NT2/D1 (cell line): Measurements from ENCODE around the gene GPM6B.

Source experiments
- DNase-seq: peaks from one replicate; pipeline ENCODE4 v3.0.0-alpha.2; 2011; ENCODE audit warnings: low read depth, low spot score
- H3K27me3 ChIP-seq: 2 replicates; pipeline ENCODE4 v1.6.0; 2011; ENCODE audit warnings: mild to moderate bottlenecking; ENCODE audit not compliant: insufficient read length, insufficient read depth
- H3K36me3 ChIP-seq: 2 replicates; pipeline ENCODE4 v1.6.1; 2011; ENCODE audit warnings: mild to moderate bottlenecking, low read length, mixed read lengths; ENCODE audit not compliant: insufficient read depth, insufficient read length
- H3K4me1 ChIP-seq: 2 replicates; pipeline ENCODE4 v1.5.1; 2011; ENCODE audit not compliant: insufficient read depth, insufficient read length
- H3K4me3 ChIP-seq: 2 replicates; pipeline ENCODE4 v1.5.1; 2011; ENCODE audit warnings: low read depth; ENCODE audit not compliant: insufficient read length
- H3K9ac ChIP-seq: 2 replicates; pipeline ENCODE4 v1.6.0; 2011; ENCODE audit warnings: low read depth; ENCODE audit not compliant: insufficient read length
- H3K9me3 ChIP-seq: 2 replicates; pipeline ENCODE4 v1.5.1; 2011; ENCODE audit warnings: mild to moderate bottlenecking, low read length; ENCODE audit not compliant: insufficient read depth
- SUZ12 ChIP-seq: IDR thresholded peaks from 2 replicates; pipeline ENCODE4 v1.6.1; 2011; ENCODE audit not compliant: insufficient read length, insufficient read depth; ENCODE audit errors: extremely low read depth
- YY1 ChIP-seq: IDR thresholded peaks from 2 replicates; pipeline ENCODE4 v1.6.1; 2011; ENCODE audit not compliant: insufficient read length, insufficient read depth
- ZNF274 ChIP-seq: IDR thresholded peaks from 2 replicates; pipeline ENCODE4 v1.6.1; 2011; ENCODE audit warnings: mild to moderate bottlenecking, low read depth, low read length

Gene GPM6B

DNA sequence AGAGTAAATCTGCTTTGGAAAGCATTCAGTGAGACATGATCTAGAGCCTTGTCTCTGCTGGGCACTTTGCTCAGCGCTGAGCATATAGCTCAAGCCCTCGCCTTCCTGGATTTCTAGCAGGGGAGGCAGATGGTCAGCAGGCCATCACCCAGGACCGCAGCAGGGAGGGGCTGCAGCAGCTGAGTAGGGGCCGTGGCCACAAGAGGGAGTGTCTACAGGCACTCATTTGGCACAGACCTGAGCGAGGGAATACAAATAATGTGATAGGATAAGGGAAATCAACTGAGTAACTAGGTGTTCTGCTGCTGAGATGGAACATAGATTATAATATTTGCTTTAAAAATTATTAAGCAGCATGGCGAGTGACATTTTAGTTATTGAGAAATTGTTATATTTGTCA lies 52.1 kb downstream of the GPM6B start:
- Histone ChIP-seq H3K36me3 (peaks cover 79% of the 10 kb centered on the region), H3K27me3 (no peaks in the 10 kb centered on the region), H3K9me3 (no peaks in the 10 kb centered on the region), H3K4me3 (no peak overlapping the region), H3K4me1 (peaks cover 4% of the 10 kb centered on the region), H3K9ac (no peak overlapping the region)
- DNase-seq = no peak
- no peak for TF ChIP-seq YY1
- TF ChIP-seq SUZ12 = no peak
- TF ChIP-seq ZNF274 = no peak

DNA sequence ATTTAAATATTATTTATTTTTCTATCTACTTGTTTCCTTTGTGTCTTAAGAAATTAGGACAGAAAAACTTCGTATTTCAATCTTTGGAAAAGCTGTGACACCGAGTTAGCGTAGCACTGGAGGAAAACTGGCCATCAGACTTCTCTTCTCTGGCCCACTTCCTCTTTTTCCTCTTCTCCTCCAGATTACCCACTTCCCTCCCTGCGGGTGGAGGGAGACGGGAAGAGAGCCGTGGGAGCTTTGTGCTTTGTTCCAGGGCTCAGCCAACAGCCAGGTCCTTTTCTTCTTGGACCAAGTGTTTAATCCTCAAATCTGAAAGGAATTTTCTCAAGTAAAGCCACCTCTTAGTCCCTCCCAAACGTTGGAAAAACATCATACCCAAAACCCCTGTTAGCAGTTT lies 52.6 kb downstream of the GPM6B start:
- Histone ChIP-seq H3K36me3 (peaks cover 78% of the 10 kb centered on the region), H3K9me3 (no peaks in the 10 kb centered on the region), H3K4me1 (peaks cover 4% of the 10 kb centered on the region), H3K9ac (no peak overlapping the region), H3K27me3 (no peaks in the 10 kb centered on the region), H3K4me3 (no peak overlapping the region)
- no peak for TF ChIP-seq ZNF274
- no peak for DNase-seq

DNA sequence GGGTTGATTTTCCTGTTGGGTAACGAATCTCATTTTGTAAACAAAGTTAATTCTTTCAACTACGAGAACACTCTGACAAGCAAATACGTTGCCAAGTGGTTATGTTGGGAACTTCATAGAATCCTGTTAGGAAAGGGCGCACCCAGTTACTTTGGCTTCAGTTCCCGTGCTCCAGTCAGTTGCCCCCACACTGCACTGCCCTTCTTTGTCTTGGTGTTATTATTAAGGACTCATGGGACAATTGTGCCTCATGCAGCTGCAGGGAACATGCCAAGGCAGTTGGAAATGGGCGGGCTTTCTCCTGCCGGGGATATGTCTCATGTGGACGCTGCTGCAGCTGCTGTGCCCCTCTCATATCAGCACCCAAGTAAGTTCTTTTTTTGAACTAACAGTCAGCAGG lies 53.4 kb downstream of the GPM6B start:
- Histone ChIP-seq H3K36me3 (peaks cover 78% of the 10 kb centered on the region), H3K4me3 (no peak overlapping the region), H3K9ac (no peak overlapping the region), H3K9me3 (no peaks in the 10 kb centered on the region), H3K4me1 (peaks cover 4% of the 10 kb centered on the region), H3K27me3 (no peaks in the 10 kb centered on the region)
- TF ChIP-seq YY1 (no peak), ZNF274 (no peak), SUZ12 (no peak)
- no peak for DNase-seq

DNA sequence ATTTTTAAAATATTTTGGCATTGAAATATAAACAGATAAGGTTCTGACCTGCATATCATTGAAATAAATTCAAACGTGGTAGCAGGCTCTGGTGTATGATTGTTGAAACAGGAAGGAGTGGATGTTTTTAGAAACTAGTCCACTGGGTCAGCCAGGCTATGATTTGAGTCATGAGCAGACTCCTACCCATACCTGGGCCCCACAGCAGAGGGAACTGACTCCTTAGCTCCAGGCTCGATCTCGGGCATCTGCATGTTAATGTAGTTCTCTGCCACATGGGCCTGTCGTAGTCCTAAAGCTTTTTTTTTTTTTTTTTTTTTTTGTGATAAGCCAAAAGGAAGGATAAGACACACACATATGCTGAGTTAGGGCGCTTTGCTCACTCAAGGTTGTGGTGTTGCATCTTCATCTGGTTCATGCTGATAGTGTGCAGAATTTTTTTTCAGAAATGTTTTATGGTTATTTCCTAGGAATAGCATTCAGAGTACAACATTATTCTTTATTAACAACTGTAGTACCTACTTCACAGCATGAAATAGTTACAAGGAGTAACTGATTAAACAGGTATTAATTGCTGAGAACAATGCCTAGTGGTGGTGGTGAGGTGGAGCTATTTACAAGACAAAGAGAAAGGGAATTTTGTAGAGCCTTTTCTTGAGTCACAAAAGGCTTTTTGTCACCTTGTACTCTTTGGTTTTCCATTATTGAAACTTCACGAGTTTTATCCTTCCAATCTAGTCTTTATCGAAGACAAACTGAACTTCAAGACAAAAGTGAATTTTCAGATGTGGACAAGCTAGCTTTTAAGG lies 55.1 kb downstream of the GPM6B start:
- H3K36me3 ChIP-seq = peaks cover 79% of the 10 kb centered on the region
- DNase-seq = no peak
- no peak overlapping the region for H3K4me3 ChIP-seq
- H3K9ac ChIP-seq = no peak overlapping the region
- H3K9me3 ChIP-seq = no peaks in the 10 kb centered on the region
- H3K27me3 ChIP-seq = no peaks in the 10 kb centered on the region
- H3K4me1 ChIP-seq = peaks cover 4% of the 10 kb centered on the region
- no peak for TF ChIP-seq ZNF274
- TF ChIP-seq SUZ12 = no peak
- TF ChIP-seq YY1 = no peak

DNA sequence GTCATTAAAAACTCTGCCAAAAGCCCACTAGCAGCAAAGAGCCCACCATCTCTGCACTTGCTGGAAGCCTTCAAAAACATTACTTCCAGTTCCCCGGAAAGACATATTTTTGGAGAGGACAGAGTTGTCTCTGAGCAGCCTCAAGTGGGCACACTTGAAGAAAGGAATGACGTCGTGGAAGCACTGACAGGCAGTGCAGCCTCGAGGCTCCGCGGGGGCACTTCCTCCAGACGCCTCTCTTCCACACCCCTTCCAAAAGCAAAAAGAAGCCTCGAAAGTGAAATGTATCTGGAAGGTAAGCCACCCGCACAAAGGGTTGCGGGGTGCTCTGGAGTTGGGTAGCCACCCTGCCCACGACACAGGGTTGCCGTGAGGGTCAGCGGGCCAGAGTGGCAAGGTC lies 56.5 kb downstream of the GPM6B start:
- Histone ChIP-seq H3K27me3 (no peaks in the 10 kb centered on the region), H3K36me3 (peaks cover 72% of the 10 kb centered on the region), H3K4me1 (peaks cover 4% of the 10 kb centered on the region), H3K9me3 (no peaks in the 10 kb centered on the region), H3K4me3 (no peak overlapping the region), H3K9ac (no peak overlapping the region)
- TF ChIP-seq ZNF274 = no peak
- TF ChIP-seq YY1 = no peak
- DNase-seq = no peak

DNA sequence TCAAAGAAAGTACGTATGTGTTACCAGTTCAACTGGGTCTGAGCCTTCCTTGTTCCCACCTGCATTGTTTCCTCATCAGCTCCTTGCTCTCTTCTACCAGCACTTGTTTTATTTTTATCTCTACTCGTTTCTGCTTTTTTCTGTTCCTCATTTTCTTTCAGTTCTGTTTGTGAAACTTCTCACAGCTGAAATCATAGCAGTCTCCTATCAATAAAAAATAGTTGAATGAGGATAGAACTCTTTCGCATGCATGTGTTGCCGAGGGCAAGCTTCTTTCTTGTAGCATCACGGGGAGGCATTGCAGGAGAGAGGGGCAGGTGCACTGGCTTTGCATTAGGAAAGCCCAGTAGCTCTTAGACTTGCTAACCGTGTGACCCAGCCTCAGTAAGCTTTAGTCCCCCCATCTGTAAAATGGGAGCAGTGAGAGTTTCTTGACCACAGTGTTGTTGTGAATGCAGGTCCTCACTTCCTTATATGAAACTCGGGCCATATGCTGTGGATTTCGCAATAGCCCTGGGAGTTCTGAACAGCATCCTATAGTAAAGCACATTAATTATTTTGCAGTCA lies 57.7 kb downstream of the GPM6B start:
- peaks cover 4% of the 10 kb centered on the region for H3K4me1 ChIP-seq
- no peak overlapping the region for H3K4me3 ChIP-seq
- no peak overlapping the region for H3K9ac ChIP-seq
- DNase-seq = no peak
- H3K36me3 ChIP-seq = peaks cover 78% of the 10 kb centered on the region
- TF ChIP-seq SUZ12 (no peak), YY1 (no peak), ZNF274 (no peak)
- no peaks in the 10 kb centered on the region for H3K27me3 ChIP-seq
- no peaks in the 10 kb centered on the region for H3K9me3 ChIP-seq

DNA sequence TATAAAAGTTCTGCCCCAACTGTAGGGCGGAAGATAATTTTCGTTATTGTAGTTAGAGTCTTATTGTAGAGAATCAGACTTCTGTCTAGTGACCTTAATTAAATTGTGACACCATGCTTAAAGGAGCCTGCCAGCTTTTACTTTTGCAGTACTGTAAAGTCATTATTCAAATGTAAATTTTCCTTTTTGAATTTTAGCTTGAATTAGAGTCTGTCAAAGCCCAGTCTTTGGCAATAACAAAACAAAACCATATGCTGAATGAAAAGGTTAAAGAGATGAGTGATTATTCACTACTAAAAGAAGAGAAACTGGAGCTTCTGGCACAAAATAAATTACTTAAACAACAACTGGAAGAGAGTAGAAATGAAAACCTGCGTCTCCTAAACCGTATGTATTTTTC lies 60.5 kb downstream of the GPM6B start:
- H3K9ac ChIP-seq = no peak overlapping the region
- TF ChIP-seq ZNF274 (no peak), YY1 (no peak)
- no peak overlapping the region for H3K4me3 ChIP-seq
- peaks cover 72% of the 10 kb centered on the region for H3K36me3 ChIP-seq
- no peaks in the 10 kb centered on the region for H3K27me3 ChIP-seq
- no peaks in the 10 kb centered on the region for H3K9me3 ChIP-seq
- DNase-seq = no peak
- H3K4me1 ChIP-seq = peaks cover 4% of the 10 kb centered on the region
